HG03103 (cell line): Measurements from ENCODE around the gene LDLRAD4.
"Not testable (repeated sequence)": the region's sequence is repeated elsewhere in the genome, so short reads cannot be mapped to it uniquely, and the experiment has no call there.

Experiments
- ATAC-seq: cut with Tn5 transposase; IDR thresholded peaks from one replicate; pipeline ENCODE4 v1.9.1; 2021; ENCODE audit warnings: low read depth; ENCODE audit not compliant: unreplicated experiment

The LDLRAD4 gene

DNA sequence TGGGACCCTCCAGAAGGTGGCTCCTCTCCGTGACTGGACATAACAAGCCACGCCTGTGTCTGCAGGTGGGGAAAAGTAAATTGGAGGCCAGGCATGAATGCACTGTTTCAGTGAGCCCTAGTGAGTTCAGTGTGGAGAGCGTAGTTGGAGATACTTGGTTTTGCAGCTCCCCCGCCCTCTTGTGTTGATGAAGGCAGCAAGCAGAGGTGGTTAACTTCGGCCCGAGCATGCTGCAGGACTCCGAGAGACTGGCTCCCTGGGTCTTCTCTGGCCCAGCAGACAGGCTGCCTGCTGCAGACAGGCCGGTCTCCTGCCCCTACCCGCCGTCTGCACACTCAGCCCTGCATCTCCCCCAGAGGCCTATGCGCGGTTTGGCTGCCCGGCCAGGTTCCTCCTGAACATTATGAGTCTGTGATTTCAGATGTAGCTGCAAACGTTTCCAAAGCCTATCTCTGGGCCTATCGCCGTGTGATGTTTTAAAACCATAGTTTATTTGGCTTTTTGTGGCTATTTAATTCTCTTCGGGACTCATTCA is 102.4 kb downstream of the LDLRAD4 start:
- ATAC-seq, result no peak

DNA sequence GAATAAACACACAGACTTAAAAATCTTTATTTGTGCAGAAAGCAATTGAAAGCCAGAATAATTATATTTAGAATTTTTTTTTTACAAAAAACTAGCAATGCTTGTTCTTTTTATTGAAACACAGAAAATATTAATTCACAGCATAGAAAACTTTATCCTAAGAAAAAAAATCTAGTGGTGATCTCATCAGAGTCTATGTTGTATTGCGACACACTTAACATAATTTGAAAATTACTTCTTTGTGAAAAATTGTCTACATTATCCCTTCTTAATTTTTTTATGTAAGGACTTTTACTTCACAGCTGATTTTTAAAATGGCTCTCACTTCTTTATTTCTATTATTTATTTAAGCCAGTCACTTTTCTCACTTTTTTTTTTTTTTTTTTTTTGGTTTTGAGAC is 103.4 kb downstream of the LDLRAD4 start:
- no peak for ATAC-seq

- ATAC-seq, result no peak
Measured at GRCh38 chr18:13323186-13323585, 104.6 kb downstream of the LDLRAD4 start.

- ATAC-seq, result no peak
Measured at GRCh38 chr18:13324880-13325279, 106.3 kb downstream of the LDLRAD4 start.

DNA sequence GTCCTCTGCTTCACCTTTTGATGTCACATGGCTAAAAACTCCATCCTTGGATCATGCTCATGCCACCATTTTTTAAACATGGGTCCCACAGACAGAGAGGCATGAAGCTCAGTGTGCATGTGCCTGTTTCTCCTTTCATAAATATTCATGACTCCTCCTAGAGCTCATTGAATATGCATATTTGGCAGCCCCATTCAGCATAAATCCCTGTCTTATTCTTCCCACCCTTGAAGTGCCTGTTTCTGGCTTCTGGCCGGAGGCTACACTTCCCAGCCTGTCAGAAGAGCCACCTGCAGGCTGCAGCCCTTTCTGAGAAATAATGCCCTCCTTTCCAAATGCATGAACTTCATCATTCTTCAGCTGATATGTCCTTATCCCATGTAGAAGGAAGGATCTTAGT is 109.7 kb downstream of the LDLRAD4 start:
- ATAC-seq, result no peak

- no peak for ATAC-seq
Measured at GRCh38 chr18:13330996-13331395, 112.4 kb downstream of the LDLRAD4 start.

DNA sequence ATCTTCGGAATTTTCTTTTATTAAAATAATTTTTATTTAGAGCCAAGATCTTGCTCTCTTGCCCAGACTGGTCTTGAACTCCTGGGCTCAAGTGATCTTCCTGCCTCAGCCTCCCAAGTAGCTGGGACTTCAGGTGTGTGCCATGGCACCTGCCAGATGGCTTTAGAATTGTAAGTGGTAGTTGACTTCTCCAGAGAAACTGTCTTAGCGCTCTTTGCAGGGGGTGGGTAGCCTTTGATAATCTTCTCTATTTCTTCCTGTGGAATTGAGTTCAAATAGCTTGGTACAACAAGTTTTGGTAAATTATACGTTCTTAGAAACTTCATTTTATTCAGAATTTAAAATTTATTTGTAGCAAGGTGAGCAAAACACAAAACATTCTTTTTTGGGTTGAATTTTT is 113.3 kb downstream of the LDLRAD4 start:
- ATAC-seq, result no peak

GRCh38 chr18:13332874-13333273 is 114.3 kb downstream of the LDLRAD4 start:
- no peak for ATAC-seq

GRCh38 chr18:13335903-13336302 is 117.3 kb downstream of the LDLRAD4 start:
- no peak for ATAC-seq

GRCh38 chr18:13336841-13337240 is 118.3 kb downstream of the LDLRAD4 start:
- ATAC-seq, result no peak

DNA sequence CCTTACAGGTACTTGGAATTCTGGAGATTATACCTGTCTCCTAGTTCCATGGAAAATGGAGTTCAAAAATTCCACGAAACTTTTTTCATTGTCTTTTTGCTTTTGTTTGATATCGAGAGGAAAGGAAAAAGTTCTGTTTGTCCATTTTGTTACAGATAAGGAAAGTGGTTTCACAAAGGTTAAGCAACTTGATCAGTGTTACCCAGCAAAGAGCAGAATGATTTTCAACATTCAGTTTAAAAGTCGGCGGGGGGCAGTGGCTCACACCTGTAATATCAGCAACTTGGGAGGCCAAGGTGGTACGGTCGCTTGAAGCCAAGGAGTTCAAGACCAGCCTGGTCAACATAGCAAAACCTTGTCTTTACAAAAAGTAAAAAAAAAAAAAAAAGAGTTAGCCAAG is 118.8 kb downstream of the LDLRAD4 start:
- no peak for ATAC-seq

GRCh38 chr18:13338318-13338717 is 119.8 kb downstream of the LDLRAD4 start:
- ATAC-seq, result no peak

DNA sequence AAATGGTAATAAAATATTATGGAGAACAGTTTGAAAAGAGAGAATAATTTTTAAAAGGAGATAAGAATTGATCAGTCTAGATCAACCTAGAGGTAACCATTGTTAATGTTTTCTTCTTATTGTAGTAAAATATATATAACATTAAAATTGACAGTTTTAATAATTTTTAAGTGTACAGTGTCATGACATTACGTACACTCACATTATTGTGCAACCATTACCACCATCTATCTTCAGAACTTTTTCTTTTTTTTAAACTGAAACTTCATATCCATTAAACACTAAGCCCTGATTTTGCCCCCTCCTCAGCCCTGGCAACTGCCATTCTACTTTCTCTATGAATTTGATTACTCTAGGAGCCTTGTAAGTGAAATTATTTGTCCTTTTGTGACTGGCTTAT is 121.1 kb downstream of the LDLRAD4 start:
- ATAC-seq, result no peak

GRCh38 chr18:13346449-13346848 is 127.9 kb downstream of the LDLRAD4 start:
- not testable (repeated sequence) for ATAC-seq

DNA sequence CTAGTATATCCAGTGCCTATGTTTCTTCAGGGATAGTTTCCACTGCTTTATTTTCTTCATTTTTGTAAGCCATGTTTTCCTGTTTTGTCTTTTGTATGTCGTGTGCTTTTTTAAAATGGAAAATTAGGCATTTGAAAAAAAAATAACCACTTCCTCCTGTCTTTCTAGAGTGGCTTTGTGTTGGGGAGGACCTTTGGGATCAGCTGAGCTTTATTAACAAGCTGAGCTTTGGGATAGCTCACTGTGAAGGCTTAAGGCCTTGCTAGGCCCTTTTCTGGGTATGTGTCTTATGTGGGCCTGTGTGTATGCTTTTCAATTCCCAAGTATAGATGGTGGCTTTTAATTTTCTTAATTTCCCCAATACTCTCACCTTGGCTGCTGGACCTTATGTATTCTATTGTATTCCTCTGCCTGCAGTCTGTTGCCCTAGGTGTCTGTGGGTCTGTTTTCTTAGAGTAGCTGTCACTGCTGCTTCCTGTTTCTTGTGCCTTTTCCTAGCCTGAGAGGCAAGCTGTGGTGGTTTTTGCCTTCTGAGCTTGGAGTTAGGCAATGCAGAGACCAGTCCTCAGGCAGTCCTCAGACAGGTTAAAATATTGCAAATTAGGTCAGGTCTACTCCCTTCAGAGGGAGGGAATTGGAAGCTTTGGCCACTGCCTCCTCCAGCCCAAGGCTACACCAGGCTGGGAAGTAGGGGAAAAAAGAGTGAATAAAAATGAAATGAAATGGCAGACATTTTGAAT is 134.7 kb downstream of the LDLRAD4 start:
- no peak for ATAC-seq

DNA sequence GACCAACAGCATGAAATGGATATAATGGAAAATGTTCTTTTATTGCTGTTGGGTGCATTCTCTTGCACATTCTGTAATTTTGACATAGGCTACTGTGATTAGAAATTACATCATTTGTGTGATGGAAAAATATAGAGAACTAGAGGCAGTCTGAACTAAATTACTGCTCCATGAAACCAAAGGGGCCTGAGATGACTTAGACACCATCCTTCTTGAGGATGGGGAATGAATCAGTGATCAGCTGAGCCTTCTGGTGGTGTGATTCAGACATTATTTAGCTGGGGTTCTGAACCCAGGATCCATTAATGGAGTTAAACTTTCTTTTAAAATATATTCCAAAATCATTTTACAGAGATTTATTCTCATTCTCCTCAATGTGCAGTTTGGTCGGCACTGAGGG is 135.8 kb downstream of the LDLRAD4 start:
- ATAC-seq, result no peak

- ATAC-seq, result no peak
Measured at GRCh38 chr18:13356032-13356431, 137.5 kb downstream of the LDLRAD4 start.

DNA sequence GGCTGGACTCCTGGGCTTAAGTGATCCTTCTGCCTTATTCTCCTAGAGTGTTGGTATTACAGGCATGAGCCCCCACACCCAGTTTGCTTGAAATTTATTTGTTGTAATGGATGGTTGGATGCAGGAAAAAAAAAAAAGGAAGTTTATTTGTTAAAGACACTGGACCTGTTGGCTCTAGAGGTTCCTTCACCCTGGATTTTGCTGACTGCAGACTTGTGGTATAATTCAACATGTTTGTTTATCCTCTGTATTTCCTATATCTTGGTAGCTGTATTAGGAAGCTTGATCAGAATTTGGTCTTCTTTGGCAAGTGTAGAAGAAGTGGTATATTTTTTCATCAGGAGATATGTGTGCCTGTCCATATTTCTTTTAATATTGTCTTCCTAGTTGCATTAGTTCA is 138.7 kb downstream of the LDLRAD4 start:
- no peak for ATAC-seq

- ATAC-seq, result peak; percentile 83
Measured at GRCh38 chr18:13359210-13359609, 140.7 kb downstream of the LDLRAD4 start.

DNA sequence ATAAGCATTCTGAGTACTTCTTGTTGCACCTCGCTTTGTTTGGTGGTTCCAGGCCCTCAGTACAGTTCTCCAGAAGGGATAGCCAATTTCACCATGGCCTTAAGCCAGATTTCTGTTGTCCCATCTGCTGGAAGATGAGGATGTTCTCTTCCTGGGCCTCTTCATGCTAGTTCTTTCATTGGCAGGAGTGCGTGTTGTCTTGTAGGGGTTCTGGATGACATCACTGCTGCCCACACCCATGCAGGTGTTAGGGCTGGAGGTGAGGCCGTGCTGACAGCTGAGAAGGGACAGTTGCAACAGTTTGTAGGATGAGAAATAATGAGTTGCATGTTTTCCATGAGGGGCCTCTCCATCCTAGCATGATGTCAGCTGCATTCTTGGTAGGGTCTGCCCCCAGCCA is 142.9 kb downstream of the LDLRAD4 start:
- ATAC-seq, result no peak

DNA sequence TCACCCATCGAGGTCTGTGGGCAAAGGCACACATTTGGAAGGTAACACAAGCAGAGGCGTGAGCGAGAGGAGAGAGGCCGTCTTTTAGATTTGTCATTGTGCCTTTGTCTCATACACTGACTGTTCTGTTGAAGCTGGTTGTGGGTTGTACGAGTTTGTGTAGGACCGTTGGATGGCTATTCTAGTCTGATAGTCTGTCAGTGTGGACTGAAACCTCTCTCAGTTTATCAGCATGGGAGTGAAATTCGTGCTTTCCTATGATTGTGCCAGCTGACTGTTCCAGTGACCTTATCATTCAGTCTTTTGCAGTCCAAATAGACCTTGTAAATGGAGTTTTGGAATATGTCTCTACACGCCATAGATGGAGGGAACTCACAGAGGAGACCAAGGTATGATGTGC is 143.5 kb downstream of the LDLRAD4 start:
- no peak for ATAC-seq

DNA sequence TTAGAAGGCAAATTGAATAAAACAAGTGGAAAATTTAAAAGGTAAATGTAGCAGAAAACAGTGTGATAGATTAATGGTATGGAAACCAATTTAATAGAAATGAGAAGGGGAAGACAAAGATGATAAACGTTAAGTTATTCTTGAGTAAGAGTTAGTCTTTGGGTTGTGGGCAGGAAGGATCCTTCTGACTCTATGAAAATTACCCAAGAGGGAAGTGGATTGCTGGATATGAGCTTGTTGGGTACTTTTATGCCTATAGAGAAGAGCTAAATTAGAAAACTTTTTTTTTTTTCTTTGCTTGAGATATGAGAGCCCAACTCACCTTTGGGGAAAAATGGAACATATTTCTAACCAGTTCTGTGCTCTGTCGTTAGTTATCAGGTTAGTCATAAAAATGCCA is 144.0 kb downstream of the LDLRAD4 start:
- no peak for ATAC-seq

- ATAC-seq, result no peak
Measured at GRCh38 chr18:13363359-13363758, 144.8 kb downstream of the LDLRAD4 start.
